ENCODE results near the gene TMEM87B.

TMEM87B gene

GRCh38 chr2:112147382-112148168 lies 92.5 kb downstream of the TMEM87B start:
- TF ChIP-seq CTCF (IDR thresholded peaks at IDR 0.05; ENCODE audit: low read depth, low read length): no peak
- H3K4me3 ChIP-seq (ENCODE audit: low read depth, low read length): no peak overlapping the region

- H3K4me3 ChIP-seq (ENCODE audit: low read depth, low read length): no peak overlapping the region
- no peak for TF ChIP-seq CTCF (IDR thresholded peaks at IDR 0.05; ENCODE audit: low read depth, low read length)
These were observed 93.4 kb downstream of the TMEM87B start for GRCh38 chr2:112148477-112148876.

GRCh38 chr2:112149194-112149593 lies 94.1 kb downstream of the TMEM87B start:
- no peak overlapping the region for H3K4me3 ChIP-seq (ENCODE audit: low read depth, low read length)
- no peak for TF ChIP-seq CTCF (IDR thresholded peaks at IDR 0.05; ENCODE audit: low read depth, low read length)

DNA sequence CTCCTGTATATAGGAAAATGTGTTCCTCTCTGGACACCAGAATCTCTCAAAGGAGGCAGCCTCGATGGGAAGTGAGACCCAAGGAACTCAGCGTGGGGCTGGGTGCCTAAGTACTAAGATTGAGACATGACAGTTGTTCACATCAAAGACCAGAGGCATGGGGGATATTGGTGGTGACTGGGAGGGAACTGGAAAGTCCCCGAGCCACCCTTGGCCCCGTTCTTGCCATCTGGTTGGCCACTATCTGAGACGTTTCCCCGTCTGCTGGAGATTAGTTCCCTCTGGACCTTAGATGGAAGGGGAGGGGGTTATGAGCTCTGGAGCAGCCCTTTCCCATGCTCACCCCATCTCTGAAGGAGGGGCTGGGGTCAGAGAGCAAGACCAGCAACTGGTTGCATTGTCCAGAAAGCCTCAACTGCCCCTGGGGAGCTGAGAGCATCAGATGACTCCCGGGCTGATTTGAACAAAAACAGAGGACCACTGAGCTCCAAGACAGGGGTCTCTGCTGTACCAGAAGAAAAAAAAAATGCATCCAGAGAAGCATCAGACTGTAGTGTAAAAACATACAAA lies 94.9 kb downstream of the TMEM87B start:
- no peak overlapping the region for H3K4me3 ChIP-seq (ENCODE audit: low read depth, low read length)

DNA sequence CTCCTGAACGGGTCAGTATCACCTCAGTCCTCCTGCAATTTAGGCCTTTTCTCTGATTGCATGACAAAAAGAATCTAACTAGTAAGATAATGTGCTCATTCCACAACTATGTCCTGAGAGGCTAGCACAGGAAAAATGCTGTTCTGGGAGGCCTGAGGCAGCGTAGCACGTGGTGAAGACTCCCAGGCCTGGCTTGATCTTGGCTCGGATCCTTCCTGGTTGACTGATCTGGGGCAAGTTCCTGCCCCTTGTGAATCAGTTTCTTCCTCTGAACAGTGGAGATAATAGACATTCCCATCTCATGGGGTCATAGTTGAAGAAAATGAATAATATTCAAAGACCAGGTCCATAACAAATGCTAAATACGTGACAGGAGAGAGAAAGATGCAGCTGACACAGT lies 95.4 kb downstream of the TMEM87B start:
- no peak overlapping the region for H3K4me3 ChIP-seq (ENCODE audit: low read depth, low read length)
- TF ChIP-seq CTCF (IDR thresholded peaks at IDR 0.05; ENCODE audit: low read depth, low read length): no peak

More for the DNA sequence above, 94.9 kb downstream of the TMEM87B start:
- TF ChIP-seq CTCF (IDR thresholded peaks at IDR 0.05; ENCODE audit: low read depth, low read length): no peak

DNA sequence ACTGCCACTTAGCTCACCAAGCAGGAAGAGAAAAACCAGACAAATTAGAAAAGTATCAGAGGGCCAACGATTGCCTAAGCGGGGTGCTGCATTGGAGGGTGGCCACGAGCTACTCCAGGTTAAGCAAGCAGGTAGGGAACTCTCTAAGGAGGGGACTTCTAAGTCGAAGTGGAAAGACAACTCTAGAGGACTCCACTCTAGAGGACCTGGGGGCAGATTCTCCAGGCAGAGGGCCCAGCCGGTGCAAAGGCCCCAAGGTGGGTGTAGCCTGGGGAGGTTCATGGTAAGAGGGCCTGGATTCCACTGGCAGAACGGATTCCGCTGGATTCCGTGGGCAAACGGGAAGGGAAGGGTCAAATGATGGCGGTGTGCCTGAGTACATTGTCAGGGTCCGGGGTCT lies 95.8 kb downstream of the TMEM87B start:
- H3K4me3 ChIP-seq (ENCODE audit: low read depth, low read length): no peak overlapping the region
- no peak for TF ChIP-seq CTCF (IDR thresholded peaks at IDR 0.05; ENCODE audit: low read depth, low read length)

DNA sequence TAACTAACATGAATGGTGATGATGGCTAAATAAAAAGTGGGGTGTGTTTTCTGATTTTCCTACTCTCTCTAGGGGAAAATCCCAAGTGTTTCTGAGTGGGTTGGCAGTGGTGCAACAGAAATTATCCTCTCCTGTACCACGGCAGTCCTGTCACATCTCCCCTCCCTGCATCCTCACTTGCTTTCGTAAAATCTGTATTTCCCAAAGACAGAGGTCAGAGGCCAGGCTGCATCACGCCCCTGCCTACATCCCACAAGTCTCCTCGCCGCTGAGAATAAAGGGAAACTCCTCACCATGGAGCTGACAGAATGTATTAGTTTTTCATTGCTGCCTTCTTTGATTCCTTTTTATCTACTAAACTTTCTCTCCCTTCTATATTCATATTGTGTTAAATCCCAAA lies 96.2 kb downstream of the TMEM87B start:
- no peak for TF ChIP-seq CTCF (IDR thresholded peaks at IDR 0.05; ENCODE audit: low read depth, low read length)
- no peak overlapping the region for H3K4me3 ChIP-seq (ENCODE audit: low read depth, low read length)
